Measurements from ENCODE around the gene FBN2.

The FBN2 gene

DNA sequence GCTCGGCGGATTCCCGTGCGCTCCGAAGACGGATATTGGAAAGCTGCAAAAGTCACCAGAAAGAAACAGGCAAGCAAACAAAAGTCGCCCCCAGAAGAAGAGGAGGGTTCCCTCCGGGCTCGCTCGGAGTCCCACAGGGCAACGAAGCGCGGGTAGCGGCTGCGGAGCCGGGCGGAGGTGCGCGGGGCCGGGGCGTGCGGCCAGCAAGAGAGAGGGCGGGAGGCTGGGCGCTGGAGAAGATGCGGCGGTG is at the start of gene FBN2:
Gene FBN2, minus strand, starts transcription at position 246 of the 250 bp plus-strand sequence. CDS start 642 bp downstream, outside the sequence.
- DNase-seq (ENCODE audit: low read depth), result no peak
- no peak within 1 kb of the TSS for H3K4me3 ChIP-seq (ENCODE audit: low read depth, low read length)
- TF ChIP-seq, protein P1, sequence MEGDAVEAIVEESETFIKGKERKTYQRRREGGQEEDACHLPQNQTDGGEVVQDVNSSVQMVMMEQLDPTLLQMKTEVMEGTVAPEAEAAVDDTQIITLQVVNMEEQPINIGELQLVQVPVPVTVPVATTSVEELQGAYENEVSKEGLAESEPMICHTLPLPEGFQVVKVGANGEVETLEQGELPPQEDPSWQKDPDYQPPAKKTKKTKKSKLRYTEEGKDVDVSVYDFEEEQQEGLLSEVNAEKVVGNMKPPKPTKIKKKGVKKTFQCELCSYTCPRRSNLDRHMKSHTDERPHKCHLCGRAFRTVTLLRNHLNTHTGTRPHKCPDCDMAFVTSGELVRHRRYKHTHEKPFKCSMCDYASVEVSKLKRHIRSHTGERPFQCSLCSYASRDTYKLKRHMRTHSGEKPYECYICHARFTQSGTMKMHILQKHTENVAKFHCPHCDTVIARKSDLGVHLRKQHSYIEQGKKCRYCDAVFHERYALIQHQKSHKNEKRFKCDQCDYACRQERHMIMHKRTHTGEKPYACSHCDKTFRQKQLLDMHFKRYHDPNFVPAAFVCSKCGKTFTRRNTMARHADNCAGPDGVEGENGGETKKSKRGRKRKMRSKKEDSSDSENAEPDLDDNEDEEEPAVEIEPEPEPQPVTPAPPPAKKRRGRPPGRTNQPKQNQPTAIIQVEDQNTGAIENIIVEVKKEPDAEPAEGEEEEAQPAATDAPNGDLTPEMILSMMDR (IDR thresholded peaks at IDR 0.05; ENCODE audit: low read depth, low read length, missing control alignments), result no peak

DNA sequence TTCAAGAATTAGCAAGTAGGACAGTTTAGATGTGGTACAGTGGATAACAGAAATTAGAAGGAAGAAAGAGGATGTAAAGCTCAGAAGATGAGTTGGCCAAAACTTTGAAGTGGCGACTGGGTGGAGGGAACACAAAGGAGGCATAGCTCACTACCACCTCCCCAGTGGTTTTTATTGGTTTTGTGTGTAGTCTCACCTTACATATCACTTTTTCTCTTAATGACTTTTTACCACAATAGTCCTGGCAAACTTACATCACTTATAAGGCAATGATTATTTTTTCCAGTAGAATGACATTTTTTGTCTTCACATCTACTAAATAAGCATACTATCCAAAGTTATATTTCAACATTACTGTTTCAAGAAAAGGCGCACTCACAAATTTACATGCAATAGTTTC is 49.2 kb upstream of the FBN2 start:
- TF ChIP-seq, protein P1 (IDR thresholded peaks at IDR 0.05; ENCODE audit: low read depth, low read length, missing control alignments), result no peak
- no peak overlapping the region for H3K4me3 ChIP-seq (ENCODE audit: low read depth, low read length)
- DNase-seq (ENCODE audit: low read depth), result no peak

DNA sequence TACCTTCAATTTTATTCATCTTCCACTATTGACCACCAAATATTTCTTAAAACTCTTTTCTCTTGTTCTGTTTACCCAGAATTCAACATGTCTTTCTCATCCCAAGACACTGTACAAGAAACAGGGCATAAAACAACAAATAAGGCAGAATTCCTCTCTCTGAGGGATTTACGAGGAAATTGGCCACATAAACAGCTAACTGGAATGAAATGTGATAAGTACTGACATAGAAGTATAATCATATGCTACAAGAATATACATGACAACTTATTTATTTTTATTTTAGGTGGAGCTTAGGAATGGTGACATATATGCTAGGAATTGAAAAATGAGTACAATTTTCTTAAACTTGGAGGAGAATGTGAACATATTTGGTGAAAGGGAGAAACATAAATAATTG is 48.8 kb upstream of the FBN2 start:
- H3K4me3 ChIP-seq (ENCODE audit: low read depth, low read length), result no peak overlapping the region
- no peak for DNase-seq (ENCODE audit: low read depth)
- TF ChIP-seq, protein P1 (IDR thresholded peaks at IDR 0.05; ENCODE audit: low read depth, low read length, missing control alignments), result no peak

DNA sequence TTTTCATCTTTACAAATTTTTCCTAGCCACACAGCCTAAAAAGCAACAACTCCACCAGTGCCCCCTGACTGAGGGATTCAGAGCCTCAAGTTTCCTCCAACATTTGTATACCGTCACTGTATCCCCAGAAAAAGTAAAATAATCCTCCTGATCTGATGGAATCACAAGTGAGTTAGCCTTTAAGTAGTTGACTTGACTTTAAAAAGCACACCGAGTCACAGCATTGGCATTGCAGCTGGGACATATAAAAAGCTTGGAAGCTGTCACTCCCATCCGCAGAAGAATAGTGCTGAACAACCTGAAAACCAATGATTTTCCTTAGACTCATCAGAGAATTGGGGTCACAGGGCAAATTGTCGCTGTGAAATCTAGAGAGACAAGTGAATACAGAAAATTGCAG is 41.6 kb upstream of the FBN2 start:
- DNase-seq (ENCODE audit: low read depth), result no peak
- TF ChIP-seq, protein P1 (IDR thresholded peaks at IDR 0.05; ENCODE audit: low read depth, low read length, missing control alignments), result no peak
- no peak overlapping the region for H3K4me3 ChIP-seq (ENCODE audit: low read depth, low read length)

DNA sequence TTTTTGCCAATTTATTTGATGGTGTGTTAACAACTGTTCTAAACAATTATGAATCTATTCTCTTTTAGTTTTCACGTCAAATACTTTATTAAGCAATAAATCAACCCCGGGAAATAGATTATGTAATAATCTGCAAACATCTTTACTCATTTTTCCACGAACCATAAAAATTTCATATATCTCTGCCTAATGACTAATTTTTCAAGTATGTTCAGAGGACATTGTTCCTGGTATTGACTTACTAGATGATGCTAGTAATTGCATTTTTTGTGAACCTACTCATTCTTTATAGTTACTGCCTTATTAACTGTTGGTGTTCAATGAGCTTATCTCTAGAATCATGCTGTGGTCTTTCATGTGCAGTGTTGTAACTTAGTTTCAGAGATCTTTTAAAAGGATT is 41.0 kb upstream of the FBN2 start:
- TF ChIP-seq, protein P1 (IDR thresholded peaks at IDR 0.05; ENCODE audit: low read depth, low read length, missing control alignments), result no peak
- no peak for DNase-seq (ENCODE audit: low read depth)

DNA sequence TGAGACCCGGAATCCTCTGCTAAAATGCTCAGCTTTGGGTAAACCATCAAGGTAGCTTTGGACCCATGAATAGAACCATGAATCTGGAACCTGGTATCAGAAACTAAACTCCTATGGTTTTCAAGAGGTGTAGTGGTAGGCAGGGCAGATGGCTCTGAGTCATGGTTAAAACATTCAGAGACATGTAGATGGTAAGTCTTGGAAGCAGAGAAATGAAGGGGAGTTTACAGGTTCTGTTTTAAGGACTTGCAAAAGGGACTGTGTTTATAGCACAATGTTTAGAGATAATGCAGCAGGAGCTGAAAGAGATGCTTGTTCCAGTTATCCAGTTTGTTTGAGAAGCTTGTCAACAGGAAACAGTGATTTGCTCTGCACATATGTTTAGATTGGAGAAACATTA is 36.0 kb upstream of the FBN2 start:
- no peak overlapping the region for H3K4me3 ChIP-seq (ENCODE audit: low read depth, low read length)
- DNase-seq (ENCODE audit: low read depth), result no peak
- TF ChIP-seq, protein P1 (IDR thresholded peaks at IDR 0.05; ENCODE audit: low read depth, low read length, missing control alignments), result no peak

More for the DNA sequence above, 41.0 kb upstream of the FBN2 start:
- no peak overlapping the region for H3K4me3 ChIP-seq (ENCODE audit: low read depth, low read length)

DNA sequence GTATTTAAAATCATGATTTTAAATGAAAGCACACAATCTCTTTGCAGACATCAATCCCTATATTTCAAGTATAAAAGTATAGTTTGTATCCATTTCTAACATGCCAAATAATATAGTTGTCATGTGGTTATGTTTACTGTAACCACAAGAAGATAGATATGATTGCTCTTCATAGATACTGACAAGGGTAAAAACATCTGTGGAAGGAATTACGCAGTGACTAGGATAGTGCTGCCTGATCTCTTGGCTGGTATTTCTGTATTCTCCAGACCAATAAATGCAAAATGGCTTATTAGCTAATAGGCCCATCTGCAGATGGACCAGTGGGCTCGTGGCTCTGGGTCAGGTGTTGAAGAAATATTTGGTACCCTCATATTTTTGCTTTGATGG is 34.9 kb upstream of the FBN2 start:
- H3K4me3 ChIP-seq (ENCODE audit: low read depth, low read length), result no peak overlapping the region
- TF ChIP-seq, protein P1 (IDR thresholded peaks at IDR 0.05; ENCODE audit: low read depth, low read length, missing control alignments), result no peak
- DNase-seq (ENCODE audit: low read depth), result no peak

All from GM12864 (cell line).